Left forelimb (tissue), 1 donor: ENCODE data around the gene CDT1.

Experiments used
- DNase-seq: peaks from one replicate; pipeline ENCODE4 v3.0.0-alpha.2; 2018; ENCODE audit warnings: low spot score

The CDT1 gene

DNA sequence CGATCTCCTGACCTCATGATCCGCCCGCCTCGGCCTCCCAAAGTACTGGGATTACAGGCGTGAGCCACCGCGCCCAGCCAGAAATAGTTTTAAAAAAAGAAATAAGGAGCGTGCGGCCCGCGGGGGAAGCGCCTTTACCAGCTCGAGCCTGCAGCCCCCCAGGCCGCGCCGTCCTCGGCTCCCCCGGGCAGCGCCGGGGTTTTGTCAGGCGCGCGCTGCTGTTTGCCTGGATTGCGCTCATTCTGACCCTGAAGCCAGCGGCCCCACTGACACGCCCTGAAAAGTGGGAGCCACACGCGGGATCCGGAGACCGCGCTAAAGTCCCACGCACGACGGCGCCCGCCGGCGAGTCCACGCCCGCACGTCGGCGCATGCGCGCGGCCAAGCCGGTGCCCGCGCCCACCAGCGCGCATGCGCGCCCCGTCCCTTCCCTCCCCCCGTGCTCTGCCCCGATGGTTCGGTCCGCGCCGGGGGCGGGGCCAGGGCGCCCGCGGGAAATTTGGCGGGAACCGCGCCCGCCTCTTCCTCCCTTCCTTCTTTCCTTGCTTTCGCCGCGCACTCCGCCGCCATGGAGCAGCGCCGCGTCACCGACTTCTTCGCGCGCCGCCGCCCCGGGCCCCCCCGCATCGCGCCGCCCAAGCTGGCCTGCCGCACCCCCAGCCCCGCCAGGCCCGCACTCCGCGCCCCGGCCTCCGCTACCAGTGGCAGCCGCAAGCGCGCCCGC lies at the start of gene CDT1:
Gene CDT1, plus strand, starts transcription at position 526 of the 724 bp plus-strand sequence. Its CDS starts 43 bp downstream, at position 569.
- peak; percentile 93 for DNase-seq

DNA sequence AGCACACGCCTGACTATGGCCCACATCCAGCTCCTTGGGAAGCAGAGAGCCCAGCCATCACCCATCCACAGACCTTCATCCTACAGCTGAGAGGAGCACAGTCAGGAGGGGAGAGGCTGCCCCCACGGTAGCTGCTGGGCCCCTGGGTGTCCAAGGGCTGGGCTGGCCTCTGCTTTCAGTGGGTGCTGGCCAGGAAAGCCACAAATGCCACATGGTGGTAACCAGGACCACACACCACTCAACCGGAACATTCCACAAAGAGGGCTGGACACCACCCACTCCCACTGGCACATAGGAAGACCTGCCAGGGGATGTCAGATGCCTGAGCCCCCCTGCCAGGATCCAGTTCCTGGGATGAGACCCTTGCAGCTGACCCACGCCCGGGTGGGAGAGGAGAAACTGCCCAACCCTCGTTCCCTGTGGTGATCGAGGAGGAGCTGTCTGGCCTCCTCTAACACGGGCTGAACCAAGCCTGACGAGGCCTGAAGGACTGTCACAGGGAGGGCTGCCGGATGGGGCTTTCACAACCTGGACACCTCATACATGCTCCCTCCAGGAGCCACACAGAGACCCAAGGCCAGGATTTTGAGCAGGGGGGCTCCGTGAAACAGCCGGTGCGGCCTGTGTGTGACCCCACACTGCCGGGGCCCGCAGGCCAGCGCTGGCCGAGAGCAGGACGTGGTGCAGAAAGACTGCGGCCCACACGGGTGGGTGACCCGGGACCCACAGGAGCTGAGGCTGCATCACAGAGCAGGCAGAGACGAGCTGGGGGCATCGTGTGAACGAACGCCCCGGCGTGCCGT lies 49.3 kb upstream of the CDT1 start:
- DNase-seq, result no peak

DNA sequence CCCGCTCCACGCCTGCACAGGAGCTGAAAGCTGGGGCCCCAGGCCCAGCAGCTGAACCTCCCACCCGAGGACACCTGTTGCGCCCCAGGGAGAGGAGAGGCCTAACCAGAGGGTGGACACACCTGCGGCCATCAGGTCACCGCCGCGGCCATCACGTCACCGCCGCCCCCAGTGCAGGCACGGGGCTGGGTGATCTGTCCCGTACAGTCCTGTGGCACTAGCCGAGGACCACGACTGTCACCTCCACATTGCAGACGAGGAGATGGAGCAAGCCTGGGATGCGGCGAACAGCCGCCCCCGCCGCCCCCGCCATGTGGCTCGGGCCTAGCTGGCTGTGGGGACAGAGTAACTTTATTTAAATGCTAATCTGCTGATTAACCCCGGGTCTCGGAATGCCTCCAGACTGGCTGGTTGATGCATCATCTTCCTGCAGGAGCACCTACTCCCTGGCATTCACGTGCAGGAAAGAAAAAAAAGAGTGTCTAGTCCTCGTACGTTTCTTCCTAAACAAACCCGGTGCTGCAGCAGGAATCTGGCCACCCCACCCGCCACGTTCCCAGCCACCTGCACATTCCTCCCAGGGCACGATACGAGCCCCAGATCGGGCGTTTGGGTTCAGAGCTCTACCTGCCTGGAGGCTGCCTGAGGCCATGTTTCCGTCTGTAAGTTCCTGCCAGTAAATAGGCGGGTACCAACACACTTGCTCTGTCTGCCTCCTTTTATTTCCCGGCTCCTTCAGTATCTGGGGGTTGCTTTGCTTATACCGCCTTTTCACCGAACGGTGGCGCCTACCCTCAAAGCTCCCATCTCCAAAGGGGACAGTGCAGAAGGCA lies 48.5 kb upstream of the CDT1 start:
- no peak for DNase-seq

DNA sequence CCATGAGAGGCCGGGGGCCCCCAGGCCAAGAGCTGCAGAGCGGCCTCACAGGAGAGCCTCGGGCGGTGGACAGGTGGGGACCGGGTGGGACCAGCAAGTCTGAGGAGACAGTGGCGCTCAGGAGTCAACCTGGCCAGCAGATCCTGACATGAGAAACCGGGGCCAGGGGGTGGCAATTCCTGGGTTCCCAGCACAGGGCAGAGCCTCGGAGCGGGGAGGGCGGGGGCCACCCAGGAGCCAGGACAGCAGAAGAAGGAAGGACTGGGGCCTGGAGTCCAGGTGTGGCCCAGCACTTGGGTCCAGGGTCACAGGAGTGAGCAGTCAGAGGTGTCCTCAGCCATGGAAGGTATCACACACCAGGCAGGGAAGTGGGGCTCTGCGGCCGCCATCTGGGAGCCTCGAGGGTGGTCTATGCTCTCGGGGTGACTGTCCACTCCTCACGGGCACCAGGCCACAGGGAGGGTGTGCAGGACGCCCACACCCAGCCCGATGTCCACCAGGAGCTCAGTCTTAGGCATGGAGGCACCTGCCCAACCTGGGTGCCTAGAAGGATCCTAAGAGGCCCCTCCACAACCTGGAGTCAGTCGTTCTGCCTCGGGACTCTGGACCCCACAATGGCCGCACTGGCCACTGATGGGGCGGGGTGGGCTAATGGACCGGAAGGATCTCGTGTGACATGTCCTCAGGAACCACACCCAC lies 47.7 kb upstream of the CDT1 start:
- DNase-seq, result no peak

DNA sequence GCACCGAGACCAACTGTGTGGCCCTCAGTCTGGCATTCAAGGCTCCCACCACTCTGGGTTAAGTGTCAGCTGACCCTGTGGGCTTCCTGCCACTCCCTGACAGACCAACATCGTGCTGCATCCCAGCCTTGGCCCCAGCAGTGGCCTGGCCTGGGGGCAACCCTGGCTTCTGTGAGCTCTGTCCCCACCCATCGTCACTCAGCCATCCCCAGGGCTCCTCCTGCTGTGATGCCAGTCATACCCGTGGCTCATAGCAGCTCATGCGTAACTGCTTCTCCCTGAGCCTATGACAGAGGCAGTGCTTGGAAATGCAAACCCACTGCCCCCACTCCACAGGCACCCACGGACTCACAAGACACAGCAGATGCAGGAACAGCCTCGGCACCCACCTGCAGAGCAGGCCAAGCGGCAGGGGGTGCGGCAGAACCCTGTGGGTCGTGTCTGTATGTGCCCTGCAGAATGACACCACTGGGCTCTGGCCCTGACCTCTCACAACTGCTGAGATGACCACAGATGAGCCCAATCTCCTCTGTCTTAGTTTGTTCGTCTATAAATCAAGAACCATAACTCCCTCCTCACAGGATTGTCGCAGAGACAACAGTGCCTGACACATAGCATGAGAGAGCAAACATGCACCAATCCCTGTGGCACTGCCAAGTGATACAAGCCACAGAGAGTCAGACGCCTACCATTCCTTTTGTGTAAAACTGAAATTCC lies 45.2 kb upstream of the CDT1 start:
- DNase-seq, result no peak

DNA sequence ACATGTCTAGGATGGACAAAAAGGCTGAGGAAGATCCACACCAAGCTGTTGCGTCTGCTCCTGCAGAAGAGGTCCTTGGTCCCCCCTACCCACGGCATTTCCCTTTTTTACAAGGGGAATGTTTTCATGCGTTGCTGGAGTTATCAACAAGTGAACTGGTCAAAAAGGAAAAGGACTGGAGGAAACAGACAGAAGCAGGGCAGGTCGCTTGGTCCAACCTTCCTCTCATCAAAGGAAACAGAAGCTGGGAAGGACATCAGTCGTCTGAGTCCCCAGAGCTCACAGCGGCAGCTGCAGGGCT lies 44.7 kb upstream of the CDT1 start:
- DNase-seq, result no peak

DNA sequence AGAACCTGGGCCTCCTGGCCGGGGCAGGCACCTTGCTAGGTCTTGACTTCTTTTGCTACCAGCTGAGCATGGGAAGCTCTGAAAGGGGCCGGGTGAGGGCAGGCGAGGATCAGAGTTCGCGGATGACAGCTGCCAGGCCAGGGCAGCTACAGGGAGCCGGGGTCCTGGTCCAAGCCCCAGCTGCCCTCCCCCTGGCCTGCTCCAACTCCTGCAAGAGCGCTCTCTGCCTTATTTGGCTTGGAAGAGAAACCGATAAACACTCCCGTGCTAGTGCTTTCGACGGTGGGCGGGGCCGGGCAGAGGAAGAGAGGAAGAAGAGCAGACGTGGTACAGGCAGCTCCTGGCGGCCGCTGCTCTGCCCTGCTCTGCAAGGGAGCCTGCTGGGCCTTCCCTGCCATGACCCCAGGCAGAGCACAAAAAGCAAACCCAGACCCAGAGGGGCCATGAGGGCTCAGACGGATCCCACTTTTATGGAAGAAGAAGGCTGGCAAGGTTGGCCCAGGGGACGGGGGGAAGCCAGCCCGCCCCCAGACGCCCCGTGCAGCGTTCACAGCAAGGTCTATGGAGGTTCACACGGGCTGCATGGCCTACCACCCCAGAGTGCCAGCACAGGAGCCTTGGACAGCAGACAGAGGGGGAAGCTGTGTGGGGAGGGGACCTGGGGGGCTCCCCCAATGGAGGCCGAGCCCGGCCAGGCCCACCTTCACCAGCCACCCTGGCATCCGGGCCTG lies 44.2 kb upstream of the CDT1 start:
- DNase-seq, result no peak

DNA sequence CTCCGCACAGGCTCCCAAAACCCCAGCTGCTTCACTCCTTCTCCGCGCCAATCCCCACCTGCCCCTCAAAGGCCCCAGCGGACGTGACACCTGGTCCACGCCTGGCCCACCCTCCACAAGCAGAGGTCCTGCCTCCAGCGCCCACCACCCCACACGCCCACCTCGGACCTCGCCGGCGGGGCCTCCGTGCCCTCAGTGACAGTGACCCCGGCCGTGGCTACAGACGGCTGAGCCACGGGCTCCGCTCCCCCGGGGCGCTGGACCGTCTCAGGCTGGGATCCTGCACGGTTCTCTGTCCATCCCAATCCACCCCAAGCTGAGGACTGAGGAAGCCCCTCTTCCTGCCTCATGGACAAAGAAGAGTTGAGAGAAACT lies 43.6 kb upstream of the CDT1 start:
- no peak for DNase-seq

DNA sequence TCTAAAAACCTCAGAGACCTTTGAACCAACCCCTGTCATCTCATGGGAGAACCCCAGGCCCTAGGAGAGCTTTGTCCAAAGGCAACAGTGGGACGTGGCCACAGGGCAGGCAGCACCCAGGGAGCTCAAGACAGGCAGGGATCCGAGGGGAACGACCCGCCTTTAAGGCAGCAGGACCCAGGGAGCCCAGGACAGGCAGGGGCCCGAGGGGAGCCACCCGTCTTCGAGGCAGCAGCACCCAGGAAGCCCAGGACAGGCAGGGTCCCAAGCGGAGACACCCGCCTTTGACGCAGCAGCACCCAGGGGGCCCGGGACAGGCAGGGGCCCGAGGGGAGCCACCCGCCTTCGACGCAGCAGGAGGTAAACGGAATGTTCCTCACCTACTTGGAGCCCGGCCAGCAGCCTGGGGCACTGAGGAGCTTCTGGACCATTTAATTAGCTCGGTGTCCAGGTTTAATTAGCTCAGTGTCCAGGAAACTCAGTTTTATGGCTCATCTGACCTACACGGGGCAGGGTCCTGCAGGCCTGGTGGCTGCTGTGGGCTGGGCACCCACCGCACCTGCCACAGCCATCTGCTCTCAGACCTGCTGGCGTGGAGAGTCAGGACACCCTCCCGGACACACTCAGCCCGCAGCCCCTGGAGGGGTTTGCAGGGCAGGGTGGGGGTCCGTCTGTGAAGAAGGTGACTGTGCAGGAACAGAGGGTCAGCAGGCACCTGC lies 43.0 kb upstream of the CDT1 start:
- no peak for DNase-seq

DNA sequence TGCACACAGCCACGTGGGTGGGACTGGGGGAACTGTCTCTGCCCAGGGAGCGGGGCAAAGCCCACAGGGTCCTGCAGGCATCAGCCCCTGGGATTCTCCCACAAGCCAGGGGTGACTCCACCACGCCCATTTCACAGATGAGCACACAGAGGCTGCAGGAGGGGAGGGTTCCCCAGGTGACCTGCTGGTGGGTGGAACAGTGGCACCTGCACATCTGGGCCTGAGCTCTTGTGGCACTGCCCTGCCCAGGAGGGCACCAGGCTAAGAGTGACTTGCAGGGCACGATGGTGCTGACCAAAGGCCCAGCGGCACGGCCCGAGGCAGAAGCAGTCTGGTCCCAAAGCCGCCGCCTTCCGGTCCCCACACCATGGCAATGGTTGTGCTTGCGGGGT lies 42.5 kb upstream of the CDT1 start:
- DNase-seq, result no peak

DNA sequence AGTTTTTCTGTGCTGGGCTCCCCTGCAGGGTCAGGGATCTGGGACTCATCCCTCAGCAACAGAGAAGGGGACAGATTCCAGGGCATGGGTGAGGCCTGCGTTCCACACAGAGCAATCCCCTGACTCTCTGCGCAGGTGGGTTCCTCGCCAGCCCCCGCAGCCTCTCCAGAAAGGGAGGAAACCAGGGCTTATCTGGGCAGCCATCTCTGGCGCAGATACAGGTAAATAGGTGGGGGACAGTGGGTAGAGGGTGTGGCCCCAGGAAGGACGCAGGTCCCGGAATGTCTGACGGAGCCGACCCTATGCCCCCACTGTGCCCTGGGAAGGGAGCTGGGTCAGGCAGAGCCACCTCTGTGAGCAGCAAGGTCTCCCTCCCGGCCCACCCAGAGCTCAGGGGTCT lies 41.8 kb upstream of the CDT1 start:
- no peak for DNase-seq

DNA sequence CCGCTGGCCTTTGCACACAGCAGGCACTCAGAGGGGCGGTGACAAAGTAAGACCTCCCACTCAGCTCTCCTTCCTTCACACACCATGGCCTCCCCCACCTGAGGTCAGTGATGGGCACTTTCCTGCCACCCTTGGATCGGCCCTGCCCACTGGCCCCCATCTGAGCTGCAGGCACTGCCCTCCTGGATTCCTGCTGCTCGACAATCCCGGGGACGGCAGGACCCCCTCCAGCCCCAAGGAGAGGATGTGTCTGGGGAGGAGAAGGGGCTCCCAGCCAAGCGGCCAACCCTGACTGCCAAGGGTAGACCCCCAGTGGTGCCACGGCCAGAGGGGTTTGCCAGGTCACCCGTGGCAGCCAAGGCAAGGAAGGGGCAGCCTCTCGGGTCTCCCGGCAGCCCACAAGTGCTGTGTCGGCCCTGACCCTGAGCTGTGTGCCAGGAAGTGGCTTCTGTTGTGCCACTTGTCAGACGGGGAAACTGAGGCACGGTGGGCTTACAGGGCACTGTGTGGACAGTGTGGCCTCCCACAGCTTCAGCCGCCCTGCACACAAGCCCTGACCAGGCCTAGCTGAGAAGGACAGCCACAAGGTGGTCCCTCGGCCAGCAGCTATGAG lies 41.2 kb upstream of the CDT1 start:
- no peak for DNase-seq

DNA sequence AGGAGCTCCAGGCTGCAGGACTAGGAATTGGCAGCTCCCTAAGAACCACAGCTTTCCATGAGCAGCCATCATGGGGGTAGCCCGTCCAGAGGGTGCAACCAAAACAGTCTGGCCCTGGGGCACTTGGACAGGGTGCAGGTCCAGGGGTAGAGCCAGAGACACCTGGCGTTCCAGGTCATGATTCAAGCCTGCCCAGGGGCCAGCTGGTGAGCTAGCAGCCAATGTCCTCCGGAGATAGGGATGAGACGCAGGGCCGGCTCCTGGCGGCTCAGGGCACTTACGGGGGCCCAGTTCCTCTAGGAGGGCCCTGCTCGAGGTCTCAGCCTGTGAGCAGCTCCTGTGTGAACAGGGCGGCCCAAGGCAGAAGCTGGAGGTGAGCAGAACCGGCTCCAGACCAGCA lies 40.6 kb upstream of the CDT1 start:
- DNase-seq, result no peak

DNA sequence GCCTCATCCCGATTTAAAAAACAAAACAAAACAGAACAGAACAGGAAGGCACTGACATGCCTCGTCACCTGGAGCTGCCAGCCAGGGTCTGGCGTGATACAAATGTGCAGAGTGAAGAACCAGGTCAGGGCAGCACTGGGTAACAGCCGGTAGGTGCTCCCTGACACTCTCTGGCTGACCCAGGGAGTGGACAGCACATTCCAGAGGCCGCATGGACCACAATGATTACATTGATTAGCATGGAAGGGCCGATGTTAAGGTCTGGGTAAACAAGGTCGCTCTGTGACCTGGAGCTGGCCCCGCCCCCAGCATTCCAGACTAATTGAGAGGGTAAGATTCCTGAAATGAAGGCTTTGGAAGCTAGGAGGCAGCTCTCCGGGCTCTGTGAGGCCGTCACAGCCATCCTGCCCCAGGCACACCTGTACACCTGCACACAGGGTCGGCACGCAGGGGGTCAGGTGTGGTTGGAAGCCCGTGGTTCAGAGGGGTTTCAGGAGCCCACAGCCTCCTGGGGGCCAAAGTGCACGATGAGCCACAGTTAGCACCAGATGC lies 40.0 kb upstream of the CDT1 start:
- no peak for DNase-seq

DNA sequence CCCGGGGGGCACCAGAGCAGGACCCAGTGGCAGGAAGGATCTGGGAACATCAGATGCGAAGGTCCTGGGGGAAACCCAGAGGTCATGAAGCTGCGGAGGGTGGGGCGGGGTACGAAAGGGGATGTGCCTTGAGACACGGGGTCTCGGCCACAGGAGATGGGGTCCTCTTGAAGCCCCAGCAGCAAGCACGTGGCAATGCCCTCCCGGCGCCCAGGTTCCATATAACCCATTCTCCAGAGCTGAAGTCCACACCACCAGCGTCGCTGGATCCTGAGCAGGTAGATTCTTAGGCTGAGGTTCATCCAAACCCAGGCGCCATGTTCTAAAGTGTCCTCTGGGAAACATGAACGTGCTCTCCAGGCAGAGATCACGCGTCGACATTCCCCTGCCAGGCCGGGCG lies 39.5 kb upstream of the CDT1 start:
- no peak for DNase-seq

DNA sequence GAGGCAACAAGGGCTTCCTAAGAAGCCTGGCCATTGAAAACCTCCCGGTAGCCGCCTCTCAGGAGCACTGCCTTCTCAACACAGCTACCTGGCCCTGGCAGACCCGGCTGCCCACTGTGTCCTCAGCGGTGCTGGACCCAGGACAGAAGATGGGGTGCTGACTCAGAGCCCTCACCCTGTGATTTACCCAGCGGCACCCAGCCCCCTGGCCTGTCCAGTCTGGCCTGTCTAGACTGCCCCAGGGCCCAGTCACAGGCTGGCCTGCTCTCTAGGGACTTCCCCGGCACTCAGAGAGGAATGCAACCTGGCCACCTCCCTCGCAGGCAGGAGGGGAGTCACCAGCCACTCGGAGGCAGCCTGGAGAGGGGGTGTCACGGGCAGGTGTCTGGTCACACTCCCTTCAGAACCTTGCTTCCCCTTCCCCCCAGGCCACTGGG lies 38.7 kb upstream of the CDT1 start:
- DNase-seq, result no peak

DNA sequence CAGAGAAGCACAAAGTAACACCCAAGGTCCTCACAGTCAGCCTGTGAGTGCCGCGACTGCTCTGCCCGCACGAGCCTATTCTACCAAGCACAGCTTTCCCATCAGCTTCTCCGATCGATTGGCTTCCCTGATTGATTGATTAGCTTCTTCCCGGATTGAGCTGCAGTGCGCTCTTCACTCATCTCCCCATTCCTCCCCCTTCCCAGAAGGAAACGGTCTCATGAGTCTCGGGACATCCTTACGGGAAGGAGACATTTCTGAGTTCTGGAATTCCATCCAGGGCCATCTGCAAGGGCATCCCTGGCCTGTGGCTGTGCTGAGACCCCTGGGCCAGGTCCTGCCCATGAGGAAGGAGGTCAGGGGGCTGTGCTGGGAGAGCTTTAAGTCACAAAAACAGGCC lies 36.6 kb upstream of the CDT1 start:
- no peak for DNase-seq

DNA sequence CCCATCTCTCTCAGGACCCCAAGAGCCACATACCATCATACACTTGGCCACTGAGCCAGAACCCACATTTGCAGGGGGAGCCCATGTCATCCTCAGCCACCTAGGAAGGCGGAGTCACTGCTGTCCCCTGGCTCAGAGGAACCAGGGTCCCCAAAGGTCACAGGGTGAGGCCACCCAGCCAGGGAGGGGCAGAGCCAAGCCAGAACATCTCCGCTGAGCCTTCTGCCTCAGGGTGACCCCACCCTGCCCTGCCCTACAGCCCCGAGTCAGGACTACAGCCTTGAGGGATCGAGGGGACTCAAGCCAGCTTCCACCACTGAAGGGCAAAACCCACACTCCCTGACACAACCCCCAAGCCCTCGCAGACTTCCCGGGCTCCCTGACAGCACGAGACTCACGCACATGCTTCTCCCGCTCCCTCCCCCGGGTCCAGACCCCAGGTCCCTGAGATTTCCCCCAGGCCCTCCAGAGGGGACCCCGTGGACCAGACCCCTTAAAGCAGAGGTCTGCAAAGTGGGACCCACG lies 36.0 kb upstream of the CDT1 start:
- DNase-seq, result no peak

DNA sequence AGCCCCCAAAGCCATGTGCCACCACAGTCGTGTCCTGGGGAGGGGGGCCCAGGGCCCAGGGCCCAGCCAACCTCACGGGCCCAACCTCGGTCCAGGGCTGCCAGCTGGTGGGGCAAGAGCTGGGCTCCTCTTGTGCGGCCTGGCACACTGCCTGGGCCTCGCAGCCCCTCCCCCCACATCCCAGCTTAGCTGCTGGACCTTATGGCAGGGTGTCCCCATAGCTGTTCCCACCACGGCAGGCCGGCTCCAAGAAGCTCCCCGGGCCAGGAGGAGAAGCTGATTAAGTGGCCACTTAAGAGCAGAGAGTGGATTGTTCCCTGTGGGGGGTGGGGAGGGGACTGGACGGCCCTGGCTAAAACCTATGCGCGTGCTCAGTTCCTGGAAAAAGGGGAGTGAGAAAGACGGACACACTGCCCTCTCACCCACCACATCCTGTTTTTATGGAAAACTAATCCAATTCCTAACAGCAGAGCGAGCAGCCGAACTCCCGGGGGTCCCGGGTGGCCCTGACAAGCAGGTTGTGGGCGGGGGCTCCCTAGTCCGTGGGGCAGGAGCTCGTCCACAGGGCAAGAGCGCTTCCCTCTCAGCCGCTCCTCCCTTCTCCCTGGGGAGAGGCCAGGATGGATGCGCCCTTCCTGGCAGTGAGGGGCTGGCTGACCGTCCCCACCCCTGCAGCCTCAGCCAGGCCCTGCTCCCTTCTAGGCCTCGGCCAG lies 35.4 kb upstream of the CDT1 start:
- DNase-seq, result no peak
